ENCODE results near the gene ENHO. TPM values are rescaled to one million over a fixed set of nuclear protein-coding genes. Genes with fewer than 3 reads are reported as not detected.
A peak's percentile ranks its signal among the peaks of the same experiment; 100 is the strongest.

The ENHO gene
- total RNA-seq, 2 experiments from 2014 or later, result not detected

DNA sequence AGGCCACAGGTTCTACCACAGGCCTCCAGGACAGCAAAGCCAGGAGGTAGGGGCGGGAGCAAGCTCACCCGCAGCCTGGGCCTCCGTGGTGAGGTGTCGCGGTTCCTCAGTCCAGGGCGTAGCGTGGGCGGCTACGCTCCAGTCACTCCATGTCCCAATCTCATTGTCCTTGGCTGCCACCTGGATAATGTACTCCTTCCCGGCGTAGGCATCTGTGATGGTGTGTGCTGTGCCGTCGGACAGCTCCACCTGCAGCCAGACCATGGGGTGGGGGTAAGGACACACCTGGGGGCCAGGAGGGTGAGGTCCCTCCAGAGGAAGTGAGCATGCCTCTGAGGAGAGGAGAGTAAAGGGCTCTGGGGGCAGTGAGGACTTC lies 29.8 kb upstream of the ENHO start:
- no peaks in the 10 kb centered on the region for H3K4me1 Mint-ChIP-seq
- no peaks in the 10 kb centered on the region for H3K9me3 Mint-ChIP-seq
- ChIA-PET CTCF (no interaction called here), POLR2A (no interaction called here)
- H3K27ac Mint-ChIP-seq, result no peak overlapping the region
- no peak for DNase-seq
- peaks cover 4% of the 10 kb centered on the region for H3K27me3 Mint-ChIP-seq
- H3K4me3 Mint-ChIP-seq, result no peak overlapping the region
- no peaks in the 10 kb centered on the region for H3K36me3 Mint-ChIP-seq (ENCODE audit: low read depth)

DNA sequence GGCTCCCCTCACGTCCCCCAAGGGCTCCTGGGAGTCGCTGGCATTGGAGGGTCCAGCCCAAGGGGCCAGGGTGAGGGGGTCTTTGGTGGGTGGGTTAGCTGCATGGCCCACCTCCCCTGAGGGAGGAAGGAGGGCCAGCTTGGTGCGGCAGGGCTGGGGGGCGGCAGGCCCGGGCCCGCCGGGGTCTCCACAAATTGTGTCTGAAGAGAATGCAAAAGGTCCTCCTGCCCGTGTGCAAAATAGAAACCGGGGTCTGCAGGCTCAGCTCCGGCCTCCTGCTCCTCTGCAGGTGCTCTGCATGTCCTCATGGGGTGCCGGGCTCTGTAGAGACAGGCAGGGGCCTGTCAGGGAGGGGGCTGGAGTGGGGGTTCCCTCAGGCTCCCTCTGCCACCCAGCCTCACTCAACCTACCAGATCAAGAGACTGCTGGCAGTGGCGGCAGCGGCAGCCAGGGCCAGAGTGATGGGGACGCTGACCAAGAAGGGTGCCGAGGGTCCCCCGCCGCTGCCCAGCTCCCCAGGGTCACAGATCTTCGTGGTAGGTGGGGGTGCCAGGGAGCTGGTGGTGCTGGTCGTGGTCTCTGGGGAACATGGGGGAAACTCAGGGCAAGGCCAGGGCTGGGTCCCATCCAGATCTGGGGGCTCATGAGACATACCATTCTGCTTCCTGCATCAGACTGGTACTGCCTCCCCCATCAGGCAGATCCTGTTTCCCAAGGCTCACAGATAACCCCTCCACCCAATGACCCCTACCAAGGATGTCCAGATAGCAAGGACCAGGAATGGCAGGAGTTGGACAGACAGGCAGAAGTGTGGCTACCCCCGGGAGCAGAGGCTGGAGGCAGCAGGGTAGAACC lies 29.2 kb upstream of the ENHO start:
- ChIA-PET POLR2A (no interaction called here), CTCF (no interaction called here)
- no peaks in the 10 kb centered on the region for H3K9me3 Mint-ChIP-seq
- no peak overlapping the region for H3K27ac Mint-ChIP-seq
- H3K27me3 Mint-ChIP-seq, result peaks cover 5% of the 10 kb centered on the region
- H3K4me3 Mint-ChIP-seq, result no peak overlapping the region
- H3K4me1 Mint-ChIP-seq, result no peaks in the 10 kb centered on the region
- DNase-seq, result no peak
- H3K36me3 Mint-ChIP-seq (ENCODE audit: low read depth), result no peaks in the 10 kb centered on the region

DNA sequence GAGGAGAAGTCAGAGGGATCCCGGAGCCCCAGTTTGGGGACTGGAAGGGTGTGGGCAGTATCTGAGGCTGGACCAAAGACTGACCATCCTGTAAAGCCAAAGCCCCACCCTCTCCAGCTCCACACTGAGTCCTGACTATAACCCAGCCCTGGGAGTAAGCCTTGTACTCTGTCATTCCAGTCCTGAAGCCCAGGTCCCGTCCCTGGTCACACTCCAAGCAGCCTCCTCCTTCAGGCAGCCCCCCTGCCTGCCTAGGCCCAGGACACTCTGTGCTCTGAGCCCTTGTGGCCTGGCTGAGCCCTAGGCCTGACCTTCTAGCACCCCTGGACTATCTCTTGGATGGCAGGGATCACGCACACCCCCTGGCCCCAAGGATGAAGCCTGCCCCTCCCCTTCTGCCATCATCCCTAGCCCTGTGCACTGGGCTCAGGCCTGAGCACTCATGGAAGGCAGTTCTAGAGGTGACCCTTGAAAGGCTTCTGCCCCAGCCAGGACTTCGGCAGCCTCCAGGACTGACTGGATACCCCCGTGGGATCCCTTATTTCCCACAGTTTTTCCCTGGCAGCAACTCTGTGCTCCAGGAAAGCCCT lies 28.0 kb upstream of the ENHO start:
- Mint-ChIP-seq H3K9me3 (no peaks in the 10 kb centered on the region), H3K27me3 (peaks cover 6% of the 10 kb centered on the region), H3K4me1 (no peaks in the 10 kb centered on the region), H3K4me3 (no peak overlapping the region), H3K36me3 (ENCODE audit: low read depth) (no peaks in the 10 kb centered on the region), H3K27ac (no peak overlapping the region)
- CTCF ChIA-PET, result no interaction called here
- no peak for DNase-seq
- POLR2A ChIA-PET, result no interaction called here

DNA sequence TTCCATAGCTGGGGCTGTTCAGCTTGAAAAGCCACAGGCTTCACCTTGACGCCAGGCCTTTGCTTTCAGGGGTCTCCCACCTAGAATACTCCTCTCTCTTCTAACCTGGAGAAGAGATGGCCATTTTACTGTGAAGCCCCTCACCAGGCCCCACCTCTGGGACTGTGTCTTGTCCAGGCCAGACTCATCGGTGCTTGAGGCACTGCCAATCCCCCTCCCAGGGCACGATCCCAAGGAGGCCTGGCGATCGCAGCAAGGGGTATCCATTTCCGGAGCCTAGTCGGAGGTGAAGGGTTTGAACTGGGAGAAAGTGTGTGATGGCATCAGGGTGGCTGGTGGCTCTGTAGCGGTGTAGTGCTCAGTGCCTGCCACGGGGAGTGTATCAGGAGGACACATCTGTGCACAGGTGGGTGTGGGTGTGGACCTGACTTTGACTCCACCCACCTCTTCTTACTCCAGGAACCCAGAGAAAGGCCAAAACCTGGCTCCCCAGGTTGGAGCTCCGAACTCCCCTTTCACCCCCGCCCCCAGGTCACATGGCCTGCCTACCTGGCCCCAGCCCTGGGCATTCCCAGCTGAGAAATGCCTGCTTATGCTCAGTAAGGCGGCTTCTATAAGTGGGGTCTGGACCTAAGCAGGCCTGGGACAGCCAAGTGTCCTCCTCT lies 27.4 kb upstream of the ENHO start:
- Mint-ChIP-seq H3K27me3 (peaks cover 10% of the 10 kb centered on the region), H3K4me3 (no peak overlapping the region), H3K4me1 (no peaks in the 10 kb centered on the region), H3K36me3 (ENCODE audit: low read depth) (no peaks in the 10 kb centered on the region), H3K9me3 (no peaks in the 10 kb centered on the region), H3K27ac (no peak overlapping the region)
- no peak for DNase-seq
- ChIA-PET CTCF (no interaction called here), POLR2A (no interaction called here)

DNA sequence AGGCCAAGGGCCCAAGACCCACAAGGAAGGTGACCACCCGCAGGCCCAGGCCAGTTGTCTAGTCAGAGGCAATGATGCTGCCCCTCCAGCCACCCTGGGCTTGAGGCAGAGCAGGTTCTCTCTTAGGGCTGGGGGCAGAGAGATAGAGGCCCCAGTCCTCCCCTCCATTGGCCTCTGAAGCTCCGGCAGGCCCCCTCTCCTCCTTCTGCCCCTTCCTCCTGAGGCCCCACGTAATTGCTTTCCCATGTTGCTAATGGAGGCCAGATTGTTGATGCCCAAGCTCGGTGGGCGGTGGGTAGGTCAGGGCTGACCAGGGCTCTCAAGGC lies 26.6 kb upstream of the ENHO start:
- ChIA-PET POLR2A (no interaction called here), CTCF (no interaction called here)
- no peaks in the 10 kb centered on the region for H3K36me3 Mint-ChIP-seq (ENCODE audit: low read depth)

DNA sequence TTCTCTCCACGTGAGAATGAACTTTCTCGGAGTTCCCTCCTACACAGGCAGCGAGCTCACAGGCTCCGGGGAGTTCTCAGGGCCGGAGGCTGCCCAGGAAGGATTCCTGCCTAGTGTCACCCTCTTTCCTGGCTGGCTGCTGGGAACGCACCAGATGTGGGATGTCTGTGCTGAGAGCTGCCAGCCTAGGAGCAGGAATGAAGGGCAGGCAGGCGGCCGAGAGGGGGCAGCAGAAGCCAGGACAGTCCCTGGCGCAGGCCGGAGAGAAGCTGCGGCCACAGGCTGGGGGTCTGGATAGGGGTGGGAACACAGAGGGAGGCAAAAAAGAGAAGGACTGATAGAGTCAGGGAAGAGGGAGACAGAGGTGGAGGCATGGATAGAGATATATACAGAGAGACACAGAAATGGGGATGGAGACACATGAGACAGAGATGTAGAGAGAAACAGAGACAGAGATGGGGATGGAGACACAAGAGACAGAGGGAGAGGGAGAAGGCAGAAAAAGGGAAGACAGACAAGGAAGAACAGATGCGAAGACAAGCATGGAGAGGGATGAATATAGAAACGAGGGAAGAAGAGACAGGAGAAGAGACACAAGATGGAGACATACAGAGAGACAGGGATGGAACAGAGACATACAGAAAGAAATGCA lies 25.3 kb upstream of the ENHO start:
- Mint-ChIP-seq H3K4me1 (no peaks in the 10 kb centered on the region), H3K9me3 (no peaks in the 10 kb centered on the region), H3K27ac (no peak overlapping the region), H3K36me3 (ENCODE audit: low read depth) (no peaks in the 10 kb centered on the region), H3K4me3 (no peak overlapping the region), H3K27me3 (peaks cover 19% of the 10 kb centered on the region)
- peak; percentile 31 for DNase-seq
- ChIA-PET POLR2A (no interaction called here), CTCF (interaction anchor here (0.9 to 2.4 kb wide), 6 partner anchors 9 to 144 kb away, joined by 3 to 9 read pairs (median 3); no protein-coding TSS in a partner anchor)

More for the DNA sequence above, 26.6 kb upstream of the ENHO start:
- Mint-ChIP-seq H3K27ac (no peak overlapping the region), H3K4me1 (no peaks in the 10 kb centered on the region), H3K4me3 (no peak overlapping the region), H3K27me3 (peaks cover 15% of the 10 kb centered on the region), H3K9me3 (no peaks in the 10 kb centered on the region)
- no peak for DNase-seq

DNA sequence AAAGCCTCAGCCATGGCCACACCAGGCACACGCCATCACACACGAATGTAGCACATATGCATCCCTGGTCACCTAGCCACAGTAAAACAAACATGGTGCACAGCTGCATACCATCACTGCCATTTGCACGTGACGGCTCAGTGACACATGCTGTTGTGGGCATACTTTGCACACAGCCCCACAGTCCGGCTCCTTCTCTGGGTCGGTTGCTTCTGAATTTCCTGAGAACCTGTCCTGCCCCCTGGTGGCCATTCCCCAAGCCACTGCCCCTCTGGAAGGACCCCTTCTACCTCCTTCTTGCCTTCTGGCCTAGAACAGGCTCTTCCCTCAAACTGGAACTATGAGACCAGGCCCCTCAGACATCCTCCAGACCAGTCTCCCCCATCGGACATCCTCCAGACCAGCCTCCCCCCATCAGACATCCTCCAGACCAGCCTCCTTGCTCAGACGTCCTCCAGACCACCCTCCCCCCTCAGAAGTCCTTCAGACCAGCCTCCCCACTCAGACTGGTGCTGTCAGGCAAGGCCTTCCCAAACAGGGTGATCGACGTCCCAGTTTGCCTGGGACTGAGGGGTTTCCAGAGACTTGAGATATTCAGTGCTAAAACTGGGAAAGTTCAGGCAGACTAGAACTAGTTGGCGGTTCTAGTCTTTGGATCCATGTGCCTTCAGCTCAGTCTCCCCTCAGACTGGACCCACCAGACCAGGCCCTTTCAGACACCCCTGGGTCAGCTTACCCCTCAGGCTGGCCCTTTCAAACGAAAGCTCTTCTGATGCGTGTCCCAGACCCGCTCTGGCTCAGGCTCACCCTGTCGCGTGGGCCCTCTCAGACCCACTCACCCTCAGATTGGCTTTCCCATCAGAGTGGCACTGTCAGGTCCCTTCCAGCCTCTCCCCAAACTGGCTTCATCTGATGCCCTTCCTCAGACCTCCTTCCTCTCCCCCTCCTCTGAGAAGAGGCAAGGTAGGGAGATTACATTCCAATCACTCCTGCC lies 24.3 kb upstream of the ENHO start:
- ChIA-PET POLR2A (no interaction called here), CTCF (interaction anchor here (0.9 to 2.4 kb wide), 6 partner anchors 9 to 143 kb away, joined by 3 to 9 read pairs (median 3); no protein-coding TSS in a partner anchor)
- no peak overlapping the region for H3K4me3 Mint-ChIP-seq
- DNase-seq, result peak; percentile 65
- no peak overlapping the region for H3K27ac Mint-ChIP-seq
- no peaks in the 10 kb centered on the region for H3K9me3 Mint-ChIP-seq
- no peaks in the 10 kb centered on the region for H3K4me1 Mint-ChIP-seq
- peaks cover 19% of the 10 kb centered on the region for H3K27me3 Mint-ChIP-seq
- no peaks in the 10 kb centered on the region for H3K36me3 Mint-ChIP-seq (ENCODE audit: low read depth)

DNA sequence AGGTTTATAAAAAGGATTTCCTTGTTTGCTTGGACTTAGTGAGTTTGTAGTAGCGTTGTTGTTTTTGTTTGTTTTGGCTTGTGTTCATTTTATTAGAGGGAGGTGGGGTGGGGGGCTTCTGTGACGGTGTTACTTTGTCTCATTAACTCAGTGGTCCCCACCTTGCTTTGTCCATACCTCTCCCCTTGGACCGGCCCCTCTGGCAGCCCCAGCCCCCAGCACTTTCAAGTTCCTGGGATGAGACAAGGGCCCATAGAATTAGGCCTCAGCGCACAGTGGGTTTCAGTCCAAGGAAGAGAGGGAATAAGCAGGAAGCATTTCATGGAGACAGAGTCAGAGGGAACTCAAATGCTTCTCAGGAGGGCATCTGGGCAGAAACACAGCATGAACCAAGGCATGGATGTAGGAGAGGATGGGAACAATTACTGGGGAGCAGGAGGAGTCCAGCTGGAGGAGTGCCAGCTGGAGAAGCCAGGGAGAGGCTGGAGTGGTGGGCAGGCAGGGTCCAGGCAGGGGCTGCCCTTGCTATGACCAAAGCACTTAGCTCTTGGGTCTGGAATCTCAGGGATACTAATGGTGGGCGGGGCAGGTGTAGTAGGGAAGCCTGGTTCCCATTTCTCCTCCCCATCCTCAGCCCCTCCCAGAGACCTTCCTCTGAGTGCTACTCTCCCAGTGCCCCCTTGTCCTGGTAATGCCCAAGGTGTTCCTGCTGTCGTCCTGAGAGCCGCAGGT lies 23.5 kb upstream of the ENHO start:
- no peak for DNase-seq
- no peaks in the 10 kb centered on the region for H3K36me3 Mint-ChIP-seq (ENCODE audit: low read depth)
- H3K4me3 Mint-ChIP-seq, result no peak overlapping the region
- H3K27me3 Mint-ChIP-seq, result peaks cover 19% of the 10 kb centered on the region
- CTCF ChIA-PET, result no interaction called here
- POLR2A ChIA-PET, result no interaction called here
- H3K27ac Mint-ChIP-seq, result no peak overlapping the region
- no peaks in the 10 kb centered on the region for H3K9me3 Mint-ChIP-seq
- no peaks in the 10 kb centered on the region for H3K4me1 Mint-ChIP-seq

DNA sequence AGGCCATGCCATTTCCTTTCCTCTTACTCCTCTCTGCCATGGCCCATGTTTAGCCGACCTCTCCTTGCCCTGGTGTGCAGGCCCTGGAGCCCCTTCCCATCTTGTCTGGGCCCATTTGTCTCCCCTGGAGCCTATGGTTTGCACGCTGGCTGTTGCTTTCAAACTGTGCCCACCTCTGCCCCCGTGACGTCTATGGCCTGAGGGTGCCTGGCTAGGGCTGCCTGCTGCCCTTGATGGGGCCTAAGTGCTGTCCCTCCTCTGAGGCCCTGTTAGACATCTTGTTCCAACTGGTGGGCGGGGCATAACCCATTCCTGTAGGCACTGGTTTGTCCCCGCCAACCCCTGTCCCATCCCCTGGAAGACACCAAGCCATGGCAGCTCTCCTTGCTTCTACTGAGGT lies 22.7 kb upstream of the ENHO start:
- CTCF ChIA-PET, result no interaction called here
- Mint-ChIP-seq H3K4me1 (no peaks in the 10 kb centered on the region), H3K27ac (no peak overlapping the region), H3K27me3 (peaks cover 19% of the 10 kb centered on the region), H3K9me3 (no peaks in the 10 kb centered on the region), H3K36me3 (ENCODE audit: low read depth) (no peaks in the 10 kb centered on the region), H3K4me3 (no peak overlapping the region)
- POLR2A ChIA-PET, result no interaction called here
- no peak for DNase-seq

DNA sequence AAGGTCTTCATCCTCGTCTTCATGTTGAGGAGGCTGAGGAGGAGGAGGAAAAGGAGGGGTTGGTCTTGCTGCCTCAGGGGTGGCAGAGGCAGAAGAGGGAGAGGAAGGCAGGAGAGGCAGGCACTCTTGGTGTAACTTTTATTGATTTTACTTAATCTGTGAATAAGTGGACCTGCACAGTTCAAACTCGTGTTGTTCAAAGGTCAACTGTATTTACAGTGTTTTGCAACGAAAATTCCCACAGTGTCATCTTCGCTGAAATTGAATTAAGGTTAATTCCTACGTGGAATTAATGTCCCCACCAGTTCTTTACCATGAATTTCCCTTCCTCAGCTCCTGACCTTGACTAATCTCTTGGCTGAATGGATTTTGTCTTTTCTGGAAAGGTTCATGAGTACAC lies 21.2 kb upstream of the ENHO start:
- DNase-seq, result no peak
- peaks cover 19% of the 10 kb centered on the region for H3K27me3 Mint-ChIP-seq
- H3K36me3 Mint-ChIP-seq (ENCODE audit: low read depth), result no peaks in the 10 kb centered on the region
- no peak overlapping the region for H3K4me3 Mint-ChIP-seq
- CTCF ChIA-PET, result interaction anchor here (0.7 kb wide), 1 partner anchor 333 kb away, joined by 4 read pairs; no protein-coding TSS in a partner anchor
- H3K4me1 Mint-ChIP-seq, result no peaks in the 10 kb centered on the region
- no peaks in the 10 kb centered on the region for H3K9me3 Mint-ChIP-seq
- POLR2A ChIA-PET, result no interaction called here
- no peak overlapping the region for H3K27ac Mint-ChIP-seq

DNA sequence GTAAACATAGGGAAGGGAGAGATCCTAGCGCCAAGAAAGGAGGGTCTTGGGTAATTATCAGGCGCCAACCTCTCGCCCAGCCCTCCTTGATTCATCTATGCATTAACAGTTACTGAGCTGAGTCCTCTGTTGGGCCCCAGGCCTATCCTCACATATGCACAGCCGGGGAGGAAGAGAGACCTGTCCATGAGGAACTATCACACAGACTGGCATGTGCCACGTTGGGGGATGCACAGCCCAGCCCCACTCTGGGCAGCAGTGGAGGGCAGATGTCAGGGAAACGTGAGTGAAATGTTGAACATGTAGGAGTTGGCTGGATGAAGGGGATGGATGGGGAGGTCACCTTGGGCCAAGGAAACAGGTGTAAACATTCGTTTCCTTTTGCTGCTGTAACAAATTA lies 18.8 kb upstream of the ENHO start:
- Mint-ChIP-seq H3K27ac (no peak overlapping the region), H3K9me3 (no peaks in the 10 kb centered on the region), H3K4me3 (no peak overlapping the region), H3K36me3 (ENCODE audit: low read depth) (no peaks in the 10 kb centered on the region), H3K4me1 (no peaks in the 10 kb centered on the region), H3K27me3 (peaks cover 17% of the 10 kb centered on the region)
- DNase-seq, result no peak
- CTCF ChIA-PET, result no interaction called here
- POLR2A ChIA-PET, result no interaction called here

DNA sequence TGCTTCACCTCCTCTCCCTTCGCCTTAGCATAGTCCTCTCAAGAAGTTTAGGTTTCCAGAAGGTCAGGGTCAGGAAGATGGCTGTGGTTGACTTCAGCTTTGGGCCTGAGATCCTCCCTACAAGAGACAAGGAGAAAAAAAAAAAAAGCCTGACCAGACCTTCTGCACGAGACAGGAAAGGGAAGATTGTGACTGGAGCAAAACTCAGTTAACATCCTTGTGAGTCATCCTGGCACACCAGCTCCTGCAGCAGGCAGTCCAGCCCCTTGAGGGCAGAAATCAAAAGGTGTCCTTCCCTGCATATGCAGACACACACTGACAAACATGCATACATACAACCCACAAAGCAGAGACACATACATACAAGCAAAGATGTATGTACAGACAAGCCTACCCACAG lies 18.0 kb upstream of the ENHO start:
- no peaks in the 10 kb centered on the region for H3K9me3 Mint-ChIP-seq
- POLR2A ChIA-PET, result no interaction called here
- CTCF ChIA-PET, result no interaction called here
- H3K4me1 Mint-ChIP-seq, result no peaks in the 10 kb centered on the region
- no peaks in the 10 kb centered on the region for H3K36me3 Mint-ChIP-seq (ENCODE audit: low read depth)
- no peak for DNase-seq
- H3K27ac Mint-ChIP-seq, result no peak overlapping the region
- H3K4me3 Mint-ChIP-seq, result no peak overlapping the region
- H3K27me3 Mint-ChIP-seq, result peaks cover 17% of the 10 kb centered on the region

Measured in activated CD4-positive, alpha-beta memory T cell treated with anti-CD3 and anti-CD28 coated beads, Interleukin-2, amount 10 ng/mL, durations not matched to agents 7 days and 5 days (primary cell).